ENCODE measurements around the gene STMN1. TPM values are rescaled to one million over a fixed set of nuclear protein-coding genes. Genes with fewer than 3 reads are reported as not detected.
A peak's percentile ranks its signal among the peaks of the same experiment; 100 is the strongest.

The STMN1 gene
- total and polyA plus RNA-seq, 9 of the 15 experiments (the other 6 are each of a cell fraction or from before 2014, with no cell fraction given): 269 to 2,153 (median 595) TPM

- TF ChIP-seq, protein P1, sequence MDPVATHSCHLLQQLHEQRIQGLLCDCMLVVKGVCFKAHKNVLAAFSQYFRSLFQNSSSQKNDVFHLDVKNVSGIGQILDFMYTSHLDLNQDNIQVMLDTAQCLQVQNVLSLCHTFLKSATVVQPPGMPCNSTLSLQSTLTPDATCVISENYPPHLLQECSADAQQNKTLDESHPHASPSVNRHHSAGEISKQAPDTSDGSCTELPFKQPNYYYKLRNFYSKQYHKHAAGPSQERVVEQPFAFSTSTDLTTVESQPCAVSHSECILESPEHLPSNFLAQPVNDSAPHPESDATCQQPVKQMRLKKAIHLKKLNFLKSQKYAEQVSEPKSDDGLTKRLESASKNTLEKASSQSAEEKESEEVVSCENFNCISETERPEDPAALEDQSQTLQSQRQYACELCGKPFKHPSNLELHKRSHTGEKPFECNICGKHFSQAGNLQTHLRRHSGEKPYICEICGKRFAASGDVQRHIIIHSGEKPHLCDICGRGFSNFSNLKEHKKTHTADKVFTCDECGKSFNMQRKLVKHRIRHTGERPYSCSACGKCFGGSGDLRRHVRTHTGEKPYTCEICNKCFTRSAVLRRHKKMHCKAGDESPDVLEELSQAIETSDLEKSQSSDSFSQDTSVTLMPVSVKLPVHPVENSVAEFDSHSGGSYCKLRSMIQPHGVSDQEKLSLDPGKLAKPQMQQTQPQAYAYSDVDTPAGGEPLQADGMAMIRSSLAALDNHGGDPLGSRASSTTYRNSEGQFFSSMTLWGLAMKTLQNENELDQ (CRISPR knock-in tag; IDR thresholded peaks at IDR 0.05; ENCODE audit: borderline replicate concordance): no peak
- TF ChIP-seq TCF3 (CRISPR knock-in tag; IDR thresholded peaks at IDR 0.05) (peak; percentile 95), NEUROD1 (IDR thresholded peaks at IDR 0.05; ENCODE audit: borderline replicate concordance, low read depth, low read length, partially characterized antibody) (peak; percentile 68), KLF1 (tag; IDR thresholded peaks at IDR 0.05) (0 out of 2 replicates have a peak, but pooled peaks have one; percentile 38), ZNF668 (CRISPR knock-in tag; IDR thresholded peaks at IDR 0.05) (no peak), ETS1 (conservative IDR thresholded peaks at IDR 0.05; ENCODE audit: control insufficient read depth, low read depth, low read length) (no peak), SETDB1 (IDR thresholded peaks at IDR 0.05; ENCODE audit: low read length) (no peak), GATAD2B (IDR thresholded peaks at IDR 0.05; ENCODE audit: borderline replicate concordance) (no peak), CBX1 (IDR thresholded peaks at IDR 0.05; ENCODE audit: low read depth) (no peak), SRSF9 (IDR thresholded peaks at IDR 0.05; ENCODE audit: borderline replicate concordance, low read depth, low read length) (no peak), EWSR1 (IDR thresholded peaks at IDR 0.05; ENCODE audit: borderline replicate concordance, low read depth, partially characterized antibody) (no peak), NFXL1 (CRISPR knock-in tag; IDR thresholded peaks at IDR 0.05) (no peak; the same call in 1 of the 2 replicates), ZNF551 (CRISPR knock-in tag; IDR thresholded peaks at IDR 0.05) (no peak), HCFC1 (IDR thresholded peaks at IDR 0.05; ENCODE audit: low read depth, low read length) (peak; percentile 7; the same call in 1 of the 2 replicates), RB1 (IDR thresholded peaks at IDR 0.05; ENCODE audit: low read depth) (no peak), CBX3 (IDR thresholded peaks at IDR 0.05; ENCODE audit: borderline replicate concordance in 1 of 2, low read length in 2 of 2) (peak in 1 of 2 experiments; percentile 71; a peak in 2 of 3 replicates), ZBTB17 (CRISPR knock-in tag; IDR thresholded peaks at IDR 0.05) (peak; percentile 24; the same call in 1 of the 2 replicates), DMBX1 (CRISPR knock-in tag; IDR thresholded peaks at IDR 0.05; ENCODE audit: borderline replicate concordance) (no peak; the same call in 1 of the 2 replicates), ZNF263 (CRISPR knock-in tag; IDR thresholded peaks at IDR 0.05; ENCODE audit: borderline replicate concordance) (peak; percentile 43; the same call in 1 of the 2 replicates), PHTF2 (CRISPR knock-in tag; IDR thresholded peaks at IDR 0.05) (no peak), MAFG (tag; conservative IDR thresholded peaks at IDR 0.05) (peak; percentile 84), ZNF395 (CRISPR knock-in tag; IDR thresholded peaks at IDR 0.05) (peak; percentile 77)
Measured at GRCh38 chr1:25933479-25934365, 27.5 kb upstream of the STMN1 start (continued).
